GM23338 (cell line): ENCODE data around the gene MXRA5. TPM values are rescaled to one million over a fixed set of nuclear protein-coding genes. Genes with fewer than 3 reads are reported as not detected.
"Not testable (repeated sequence)": the region's sequence is repeated elsewhere in the genome, so short reads cannot be mapped to it uniquely, and the experiment has no call there.

ENCODE experiments used
- ATAC-seq: fragments of 200-7000 bp; cut with Tn5 transposase; 3 replicates; pipeline ENCODE4 v1.9.1; 2020
- DNase-seq: peaks from one replicate; pipeline ENCODE4 v3.0.0-alpha.2; 2015; ENCODE audit warnings: low spot score
- H2AFZ ChIP-seq: fragments of 200-600 bp; sonication (generic); 2 replicates; pipeline ENCODE4 v1.8.0; 2016; ENCODE audit warnings: antibody characterized with exemption, mild to moderate bottlenecking, moderate library complexity
- H3F3A ChIP-seq: fragments of 200-600 bp; sonication (generic); replicated peaks from 2 replicates; pipeline ENCODE4 v1.8.0; 2017; ENCODE audit warnings: antibody characterized with exemption, mixed run types, low read depth
- H3K27ac ChIP-seq: fragments of 200-600 bp; sonication (generic); 2 replicates; pipeline ENCODE4 v1.6.1; 2016; ENCODE audit warnings: low read depth
- H3K27me3 ChIP-seq: fragments of 200-600 bp; sonication (generic); 2 replicates; pipeline ENCODE4 v1.8.0; 2016; ENCODE audit warnings: mild to moderate bottlenecking, mixed run types, moderate library complexity; ENCODE audit not compliant: insufficient read depth
- H3K36me3 ChIP-seq: fragments of 200-600 bp; sonication (generic); 2 replicates; pipeline ENCODE4 v1.8.0; 2016; ENCODE audit warnings: mild to moderate bottlenecking; ENCODE audit not compliant: insufficient read depth
- H3K4me1 ChIP-seq: fragments of 200-600 bp; sonication (generic); 2 replicates; pipeline ENCODE4 v1.8.0; 2016; ENCODE audit warnings: mild to moderate bottlenecking, moderate library complexity; ENCODE audit not compliant: insufficient read depth
- H3K4me2 ChIP-seq: fragments of 200-600 bp; sonication (generic); 2 replicates; pipeline ENCODE4 v1.7.1; 2017; ENCODE audit warnings: mixed run types
- H3K4me3 ChIP-seq: fragments of 200-600 bp; sonication (generic); 2 replicates; pipeline ENCODE4 v1.6.1; 2016; ENCODE audit warnings: mixed run types
- H3K79me2 ChIP-seq: fragments of 200-600 bp; sonication (generic); replicated peaks from 2 replicates; pipeline ENCODE4 v1.8.0; 2017; ENCODE audit warnings: mild to moderate bottlenecking; ENCODE audit not compliant: insufficient read depth
- H3K9me2 ChIP-seq: fragments of 200-600 bp; sonication (generic); 2 replicates; pipeline ENCODE4 v1.8.0; 2017; ENCODE audit not compliant: insufficient read depth
- H4K20me1 ChIP-seq: fragments of 200-600 bp; sonication (generic); replicated peaks from 2 replicates; pipeline ENCODE4 v1.8.0; 2017; ENCODE audit warnings: mild to moderate bottlenecking; ENCODE audit not compliant: insufficient read depth
- H3K27ac Mint-ChIP-seq: 2 replicates; pipeline ENCODE4 v1.8.0; 2020; ENCODE audit warnings: inconsistent platforms, mild to moderate bottlenecking, moderate library complexity, mixed read lengths
- H3K27me3 Mint-ChIP-seq: 3 replicates; pipeline ENCODE4 v1.8.0; 2022; ENCODE audit warnings: low read depth, mild to moderate bottlenecking, moderate library complexity, mixed read lengths, inconsistent platforms; ENCODE audit not compliant: insufficient read depth, poor library complexity
- H3K36me3 Mint-ChIP-seq: 3 replicates; pipeline ENCODE4 v1.8.0; 2021; ENCODE audit warnings: low read depth, mild to moderate bottlenecking, inconsistent platforms, moderate library complexity, mixed read lengths
- H3K4me1 Mint-ChIP-seq: 3 replicates; pipeline ENCODE4 v1.8.0; 2020; ENCODE audit warnings: mild to moderate bottlenecking, inconsistent platforms, mixed read lengths
- H3K4me3 Mint-ChIP-seq: 3 replicates; pipeline ENCODE4 v1.8.0; 2021; ENCODE audit warnings: moderate library complexity, mild to moderate bottlenecking, inconsistent platforms, mixed read lengths
- H3K9me3 Mint-ChIP-seq: 3 replicates; pipeline ENCODE4 v1.8.0; 2020; ENCODE audit warnings: moderate library complexity, mild to moderate bottlenecking, inconsistent platforms, mixed read lengths
- ETS1 ChIP-seq: IDR thresholded peaks from 2 replicates; pipeline ENCODE4 v1.6.1; 2016; ENCODE audit warnings: antibody characterized with exemption
- EZH2phosphoT487 ChIP-seq: fragments of 200-600 bp; sonication (generic); IDR thresholded peaks from one replicate; pipeline ENCODE4 v1.8.1; 2018; ENCODE audit warnings: antibody characterized with exemption; ENCODE audit not compliant: unreplicated experiment
- POLR2AphosphoS5 ChIP-seq: IDR thresholded peaks from 2 replicates; pipeline ENCODE4 v1.6.1; 2016; ENCODE audit warnings: antibody characterized with exemption, low read depth
- polyA plus RNA-seq: library from polyadenylated mRNA; unstranded; fragments of >200 nt; fragmentation: Nextera tagmentation; extraction: Ambion mirVana; gene quantifications from 2 replicates; pipeline ENCODE4 v1.2.1, GENCODE V29; 2016
- total RNA-seq: library from RNA; depleted of rRNA; stranded (reverse); fragments of >200 nt; shearing (Covaris generic); gene quantifications from 2 replicates; pipeline ENCODE4 v1.2.3, GENCODE V29; 2014
- TF ChIP-seq, protein P1 (sequence below): fragments of 250-450 bp; sonication (Bioruptor Pico); IDR thresholded peaks from 2 replicates; pipeline ENCODE4 v1.5.0; 2020; ENCODE audit warnings: mild to moderate bottlenecking, moderate library complexity

Gene MXRA5
- total and polyA plus RNA-seq, 2 experiments from 2014 or later = 0.45 to 2.6 TPM

DNA sequence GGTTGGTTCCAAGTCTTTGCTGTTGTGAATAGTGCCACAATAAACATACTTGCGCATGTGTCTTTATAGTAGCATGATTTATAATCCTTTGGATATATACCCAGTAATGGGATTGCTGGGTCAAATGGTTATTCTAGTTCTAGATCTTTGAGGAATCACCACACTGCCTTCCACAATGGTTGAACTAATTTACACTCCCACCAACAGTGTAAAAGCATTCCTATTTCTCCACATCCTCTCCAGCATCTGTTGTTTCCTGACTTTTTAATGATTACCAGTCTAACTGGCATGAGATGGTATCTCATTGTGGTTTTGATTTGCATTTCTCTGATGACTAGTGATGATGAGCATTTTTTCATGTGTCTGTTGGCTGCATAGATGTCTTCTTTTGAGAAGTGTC lies 72.8 kb downstream of the MXRA5 start:
- H3K9me2 ChIP-seq, H3K27ac ChIP-seq, H3F3A ChIP-seq, H3K9me3 Mint-ChIP-seq, H2AFZ ChIP-seq, DNase-seq, H3K36me3 Mint-ChIP-seq, H3K27me3 ChIP-seq, H3K4me3 Mint-ChIP-seq, H3K27ac Mint-ChIP-seq, H3K27me3 Mint-ChIP-seq, H3K4me3 ChIP-seq, H3K79me2 ChIP-seq, H3K4me1 Mint-ChIP-seq, H3K36me3 ChIP-seq, H3K4me1 ChIP-seq, ATAC-seq, H4K20me1 ChIP-seq, H3K4me2 ChIP-seq: not testable (repeated sequence)

DNA sequence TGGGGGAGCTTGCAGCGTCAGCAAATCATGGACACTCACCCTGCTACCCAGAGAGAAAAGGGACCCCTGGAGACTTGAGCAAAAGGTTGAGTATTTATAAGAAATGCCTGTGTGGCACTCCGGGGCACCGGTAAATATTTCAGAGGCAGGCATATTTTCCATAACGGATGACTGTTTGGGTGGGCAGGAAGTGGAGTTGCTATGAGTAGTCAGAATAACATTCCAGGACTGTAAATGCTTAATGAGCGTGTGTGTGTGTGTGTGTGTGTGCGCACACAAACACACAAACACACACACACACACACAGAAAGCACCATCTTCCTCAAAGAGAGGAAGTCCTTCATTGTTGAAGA lies 74.6 kb downstream of the MXRA5 start:
- Histone ChIP-seq H3K27me3 (no peaks in the 10 kb centered on the region), H3K79me2 (no peaks in the 10 kb centered on the region), H3K36me3 (no peaks in the 10 kb centered on the region), H3K27ac (no peak overlapping the region), H3K4me3 (no peak overlapping the region), H3K4me2 (no peak overlapping the region), H3K4me1 (no peaks in the 10 kb centered on the region), H2AFZ (no peak overlapping the region), H3K9me2 (no peaks in the 10 kb centered on the region), H4K20me1 (no peaks in the 10 kb centered on the region), H3F3A (no peaks in the 10 kb centered on the region)
- Mint-ChIP-seq H3K4me3 (no peak overlapping the region), H3K36me3 (no peaks in the 10 kb centered on the region), H3K4me1 (peaks cover 9% of the 10 kb centered on the region; the same call in 2 of the 3 replicates), H3K27me3 (peaks cover 2% of the 10 kb centered on the region), H3K9me3 (peaks cover 6% of the 10 kb centered on the region; the same call in 1 of the 3 replicates), H3K27ac (no peak overlapping the region)
- no peak for DNase-seq
- no peak for TF ChIP-seq POLR2AphosphoS5
- no peak for TF ChIP-seq ETS1
- TF ChIP-seq, protein P1, sequence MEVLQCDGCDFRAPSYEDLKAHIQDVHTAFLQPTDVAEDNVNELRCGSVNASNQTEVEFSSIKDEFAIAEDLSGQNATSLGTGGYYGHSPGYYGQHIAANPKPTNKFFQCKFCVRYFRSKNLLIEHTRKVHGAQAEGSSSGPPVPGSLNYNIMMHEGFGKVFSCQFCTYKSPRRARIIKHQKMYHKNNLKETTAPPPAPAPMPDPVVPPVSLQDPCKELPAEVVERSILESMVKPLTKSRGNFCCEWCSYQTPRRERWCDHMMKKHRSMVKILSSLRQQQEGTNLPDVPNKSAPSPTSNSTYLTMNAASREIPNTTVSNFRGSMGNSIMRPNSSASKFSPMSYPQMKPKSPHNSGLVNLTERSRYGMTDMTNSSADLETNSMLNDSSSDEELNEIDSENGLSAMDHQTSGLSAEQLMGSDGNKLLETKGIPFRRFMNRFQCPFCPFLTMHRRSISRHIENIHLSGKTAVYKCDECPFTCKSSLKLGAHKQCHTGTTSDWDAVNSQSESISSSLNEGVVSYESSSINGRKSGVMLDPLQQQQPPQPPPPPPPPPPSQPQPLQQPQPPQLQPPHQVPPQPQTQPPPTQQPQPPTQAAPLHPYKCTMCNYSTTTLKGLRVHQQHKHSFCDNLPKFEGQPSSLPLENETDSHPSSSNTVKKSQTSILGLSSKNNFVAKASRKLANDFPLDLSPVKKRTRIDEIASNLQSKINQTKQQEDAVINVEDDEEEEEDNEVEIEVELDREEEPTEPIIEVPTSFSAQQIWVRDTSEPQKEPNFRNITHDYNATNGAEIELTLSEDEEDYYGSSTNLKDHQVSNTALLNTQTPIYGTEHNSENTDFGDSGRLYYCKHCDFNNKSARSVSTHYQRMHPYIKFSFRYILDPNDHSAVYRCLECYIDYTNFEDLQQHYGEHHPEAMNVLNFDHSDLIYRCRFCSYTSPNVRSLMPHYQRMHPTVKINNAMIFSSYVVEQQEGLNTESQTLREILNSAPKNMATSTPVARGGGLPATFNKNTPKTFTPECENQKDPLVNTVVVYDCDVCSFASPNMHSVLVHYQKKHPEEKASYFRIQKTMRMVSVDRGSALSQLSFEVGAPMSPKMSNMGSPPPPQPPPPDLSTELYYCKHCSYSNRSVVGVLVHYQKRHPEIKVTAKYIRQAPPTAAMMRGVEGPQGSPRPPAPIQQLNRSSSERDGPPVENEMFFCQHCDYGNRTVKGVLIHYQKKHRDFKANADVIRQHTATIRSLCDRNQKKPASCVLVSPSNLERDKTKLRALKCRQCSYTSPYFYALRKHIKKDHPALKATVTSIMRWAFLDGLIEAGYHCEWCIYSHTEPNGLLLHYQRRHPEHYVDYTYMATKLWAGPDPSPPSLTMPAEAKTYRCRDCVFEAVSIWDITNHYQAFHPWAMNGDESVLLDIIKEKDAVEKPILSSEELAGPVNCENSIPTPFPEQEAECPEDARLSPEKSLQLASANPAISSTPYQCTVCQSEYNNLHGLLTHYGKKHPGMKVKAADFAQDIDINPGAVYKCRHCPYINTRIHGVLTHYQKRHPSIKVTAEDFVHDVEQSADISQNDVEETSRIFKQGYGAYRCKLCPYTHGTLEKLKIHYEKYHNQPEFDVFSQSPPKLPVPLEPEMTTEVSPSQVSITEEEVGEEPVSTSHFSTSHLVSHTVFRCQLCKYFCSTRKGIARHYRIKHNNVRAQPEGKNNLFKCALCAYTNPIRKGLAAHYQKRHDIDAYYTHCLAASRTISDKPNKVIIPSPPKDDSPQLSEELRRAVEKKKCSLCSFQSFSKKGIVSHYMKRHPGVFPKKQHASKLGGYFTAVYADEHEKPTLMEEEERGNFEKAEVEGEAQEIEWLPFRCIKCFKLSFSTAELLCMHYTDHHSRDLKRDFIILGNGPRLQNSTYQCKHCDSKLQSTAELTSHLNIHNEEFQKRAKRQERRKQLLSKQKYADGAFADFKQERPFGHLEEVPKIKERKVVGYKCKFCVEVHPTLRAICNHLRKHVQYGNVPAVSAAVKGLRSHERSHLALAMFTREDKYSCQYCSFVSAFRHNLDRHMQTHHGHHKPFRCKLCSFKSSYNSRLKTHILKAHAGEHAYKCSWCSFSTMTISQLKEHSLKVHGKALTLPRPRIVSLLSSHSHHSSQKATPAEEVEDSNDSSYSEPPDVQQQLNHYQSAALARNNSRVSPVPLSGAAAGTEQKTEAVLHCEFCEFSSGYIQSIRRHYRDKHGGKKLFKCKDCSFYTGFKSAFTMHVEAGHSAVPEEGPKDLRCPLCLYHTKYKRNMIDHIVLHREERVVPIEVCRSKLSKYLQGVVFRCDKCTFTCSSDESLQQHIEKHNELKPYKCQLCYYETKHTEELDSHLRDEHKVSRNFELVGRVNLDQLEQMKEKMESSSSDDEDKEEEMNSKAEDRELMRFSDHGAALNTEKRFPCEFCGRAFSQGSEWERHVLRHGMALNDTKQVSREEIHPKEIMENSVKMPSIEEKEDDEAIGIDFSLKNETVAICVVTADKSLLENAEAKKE (CRISPR knock-in tag) = no peak
- no peak for TF ChIP-seq EZH2phosphoT487
- no peak for ATAC-seq
